Measurements from ENCODE around the gene UNK.
"Not testable (repeated sequence)": the region's sequence is repeated elsewhere in the genome, so short reads cannot be mapped to it uniquely, and the experiment has no call there.

UNK gene

DNA sequence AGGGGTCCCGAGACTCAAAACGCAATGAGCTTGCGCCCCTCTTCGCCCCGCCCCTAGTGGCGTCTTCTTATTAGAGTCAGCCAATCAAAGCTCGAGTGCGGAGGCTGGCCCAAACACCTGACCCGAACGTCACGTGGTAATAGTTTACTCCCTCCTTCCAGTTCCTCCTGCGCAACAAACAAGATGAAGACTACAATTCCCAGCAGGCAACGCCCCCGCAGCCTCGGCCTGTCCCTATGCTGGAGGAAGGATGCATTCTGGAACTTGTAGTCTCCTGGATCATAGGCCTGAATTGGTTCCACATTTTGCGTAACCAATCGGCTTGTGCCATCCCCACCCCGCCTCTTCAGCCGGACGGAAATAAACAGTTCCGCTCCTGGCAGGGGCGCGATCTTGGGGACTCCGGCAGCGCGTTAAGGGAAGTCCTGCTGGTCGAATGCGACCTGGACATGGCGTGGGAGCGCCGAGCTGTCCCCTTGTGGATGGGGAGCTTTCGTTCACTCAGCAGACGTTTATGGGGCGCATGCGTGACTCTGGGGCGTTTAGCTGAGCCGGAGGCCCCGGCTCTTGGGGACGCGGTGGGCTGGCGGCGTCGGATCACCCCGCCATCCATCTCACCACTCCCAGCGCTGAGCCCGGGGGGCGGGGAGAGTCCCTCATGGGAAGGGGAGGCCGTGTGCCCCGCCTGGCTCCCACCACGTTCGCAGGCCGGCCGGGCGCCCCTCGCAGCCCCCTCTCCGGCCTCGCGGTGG lies 70.9 kb downstream of the UNK start, which contains the start of gene WBP2:
WBP2 (minus strand) TSS at position 26 of the 752 bp plus-strand sequence. CDS start 38 bp downstream, outside the sequence.
- Histone ChIP-seq H3K27me3 (ENCODE audit: control insufficient read depth, low read length) (no peaks in the 10 kb centered on the region), H3K4me1 (ENCODE audit: control insufficient read depth, low read length) (peaks cover 35% of the 10 kb centered on the region), H3K4me3 (ENCODE audit: low read length) (peak within 1 kb of the TSS; percentile 94), H3K79me2 (ENCODE audit: control insufficient read depth, low read length) (peaks cover 25% of the 10 kb centered on the region), H3K9me3 (ENCODE audit: control insufficient read depth, insufficient read depth, low read length) (no peaks in the 10 kb centered on the region), H3K36me3 (ENCODE audit: control insufficient read depth, low read length) (peaks cover 11% of the 10 kb centered on the region), H3K27ac (ENCODE audit: low read depth, low read length) (peak within 1 kb of the TSS; percentile 79), H4K20me1 (ENCODE audit: control insufficient read depth, insufficient read depth, low read depth, low read length) (peaks cover 8% of the 10 kb centered on the region; the same call in 1 of the 2 replicates), H3K9me2 (replicated peaks; ENCODE audit: control insufficient read depth, low read length) (no peaks in the 10 kb centered on the region), H3K4me2 (ENCODE audit: low read length) (peak within 1 kb of the TSS; percentile 96), H3F3A (ENCODE audit: control insufficient read depth, insufficient read depth) (peaks cover 14% of the 10 kb centered on the region)
- no peak for TF ChIP-seq EZH2phosphoT487 (IDR thresholded peaks at IDR 0.05; ENCODE audit: borderline replicate concordance, low read length)
- TF ChIP-seq, protein P1, sequence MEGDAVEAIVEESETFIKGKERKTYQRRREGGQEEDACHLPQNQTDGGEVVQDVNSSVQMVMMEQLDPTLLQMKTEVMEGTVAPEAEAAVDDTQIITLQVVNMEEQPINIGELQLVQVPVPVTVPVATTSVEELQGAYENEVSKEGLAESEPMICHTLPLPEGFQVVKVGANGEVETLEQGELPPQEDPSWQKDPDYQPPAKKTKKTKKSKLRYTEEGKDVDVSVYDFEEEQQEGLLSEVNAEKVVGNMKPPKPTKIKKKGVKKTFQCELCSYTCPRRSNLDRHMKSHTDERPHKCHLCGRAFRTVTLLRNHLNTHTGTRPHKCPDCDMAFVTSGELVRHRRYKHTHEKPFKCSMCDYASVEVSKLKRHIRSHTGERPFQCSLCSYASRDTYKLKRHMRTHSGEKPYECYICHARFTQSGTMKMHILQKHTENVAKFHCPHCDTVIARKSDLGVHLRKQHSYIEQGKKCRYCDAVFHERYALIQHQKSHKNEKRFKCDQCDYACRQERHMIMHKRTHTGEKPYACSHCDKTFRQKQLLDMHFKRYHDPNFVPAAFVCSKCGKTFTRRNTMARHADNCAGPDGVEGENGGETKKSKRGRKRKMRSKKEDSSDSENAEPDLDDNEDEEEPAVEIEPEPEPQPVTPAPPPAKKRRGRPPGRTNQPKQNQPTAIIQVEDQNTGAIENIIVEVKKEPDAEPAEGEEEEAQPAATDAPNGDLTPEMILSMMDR (IDR thresholded peaks at IDR 0.05; ENCODE audit: low read depth, low read length, poor library complexity, severe bottlenecking), result peak; percentile 74

DNA sequence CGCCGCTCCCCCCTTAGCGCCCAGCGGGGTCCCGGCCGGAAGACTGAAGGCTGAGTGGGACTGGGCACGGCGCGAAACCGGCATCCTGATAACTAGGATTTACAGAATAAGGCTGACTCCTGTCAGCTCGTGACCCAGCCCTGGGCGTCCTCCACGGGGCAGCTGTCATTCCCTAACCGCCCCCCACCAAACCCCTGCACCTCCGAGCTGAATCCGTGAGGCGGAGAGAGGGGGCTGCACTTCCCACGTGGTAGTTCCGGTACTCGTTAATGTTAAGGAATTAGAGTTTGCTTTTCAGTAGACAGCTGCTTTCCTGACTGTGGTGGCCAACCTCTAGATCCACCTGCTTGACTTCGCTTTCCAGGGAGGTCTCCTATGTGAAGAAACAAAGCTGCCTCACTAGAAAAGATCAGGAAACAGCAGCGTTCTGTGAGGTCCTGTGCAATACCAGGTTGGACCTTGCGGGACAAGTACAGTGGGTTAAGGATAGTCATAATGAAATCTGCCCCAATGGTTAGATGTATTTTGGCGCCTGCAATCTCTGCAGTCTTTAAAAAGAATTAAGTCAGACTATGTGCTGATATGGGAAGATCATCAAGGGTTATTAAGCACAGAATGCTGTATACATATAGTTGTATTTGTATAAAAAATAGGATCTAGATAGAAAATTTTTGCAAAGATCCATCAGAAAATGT lies 71.6 kb downstream of the UNK start:
- Histone ChIP-seq H3K4me3 (ENCODE audit: low read length) (peak overlapping the region; percentile 94), H3K9me3 (ENCODE audit: control insufficient read depth, insufficient read depth, low read length) (no peaks in the 10 kb centered on the region), H3K79me2 (ENCODE audit: control insufficient read depth, low read length) (peaks cover 25% of the 10 kb centered on the region), H3K9me2 (replicated peaks; ENCODE audit: control insufficient read depth, low read length) (no peaks in the 10 kb centered on the region), H3F3A (ENCODE audit: control insufficient read depth, insufficient read depth) (peaks cover 14% of the 10 kb centered on the region), H3K27ac (ENCODE audit: low read depth, low read length) (peak overlapping the region; percentile 79), H4K20me1 (ENCODE audit: control insufficient read depth, insufficient read depth, low read depth, low read length) (peaks cover 8% of the 10 kb centered on the region; the same call in 1 of the 2 replicates), H3K27me3 (ENCODE audit: control insufficient read depth, low read length) (no peaks in the 10 kb centered on the region), H3K4me1 (ENCODE audit: control insufficient read depth, low read length) (peaks cover 35% of the 10 kb centered on the region), H3K4me2 (ENCODE audit: low read length) (peak overlapping the region; percentile 89), H3K36me3 (ENCODE audit: control insufficient read depth, low read length) (peaks cover 4% of the 10 kb centered on the region)
- TF ChIP-seq EZH2phosphoT487 (IDR thresholded peaks at IDR 0.05; ENCODE audit: borderline replicate concordance, low read length), result no peak
- TF ChIP-seq, protein P1 (IDR thresholded peaks at IDR 0.05; ENCODE audit: low read depth, low read length, poor library complexity, severe bottlenecking), result peak; percentile 39

DNA sequence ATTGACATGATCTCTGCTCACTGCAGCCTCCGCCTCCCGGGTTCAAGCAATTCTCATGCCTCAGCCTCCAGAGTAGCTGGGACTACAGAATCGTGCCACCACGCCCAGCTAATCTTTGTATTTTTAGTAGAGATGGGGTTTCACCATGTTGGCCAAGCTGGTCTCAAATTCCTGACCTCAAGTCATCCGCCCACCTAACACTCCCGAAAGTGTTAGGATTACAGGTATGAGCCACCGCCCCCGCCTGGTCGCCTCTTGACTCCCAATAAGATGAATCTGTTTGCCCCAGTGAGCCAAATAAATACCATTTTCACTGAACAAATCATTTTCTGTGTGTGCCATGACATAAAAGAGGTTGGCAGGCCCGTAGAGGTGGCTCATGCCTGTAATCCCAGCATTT lies 74.8 kb downstream of the UNK start:
- H3K27ac ChIP-seq (ENCODE audit: low read depth, low read length), result not testable (repeated sequence)

DNA sequence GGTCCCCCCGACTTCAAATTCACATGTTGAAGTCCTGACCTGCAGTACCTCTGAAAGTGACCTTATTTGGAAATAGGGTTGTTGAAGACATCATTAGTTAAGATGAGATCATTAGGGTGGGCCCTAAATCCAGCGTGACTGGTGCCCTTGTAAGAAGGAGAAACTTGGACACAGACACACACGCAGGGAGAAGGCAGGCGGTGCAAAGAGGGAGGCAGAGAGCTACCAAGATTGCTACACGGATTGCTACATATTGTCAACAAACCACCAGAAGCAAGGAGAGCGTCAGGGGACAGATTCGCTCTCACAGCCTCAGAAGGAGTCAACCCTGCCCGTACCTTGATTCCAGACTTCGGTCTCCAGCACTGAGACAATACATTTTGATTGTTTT lies 77.3 kb downstream of the UNK start:
- Histone ChIP-seq H4K20me1 (ENCODE audit: control insufficient read depth, insufficient read depth, low read depth, low read length) (no peaks in the 10 kb centered on the region), H3F3A (ENCODE audit: control insufficient read depth, insufficient read depth) (peaks cover 10% of the 10 kb centered on the region), H3K9me3 (ENCODE audit: control insufficient read depth, insufficient read depth, low read length) (no peaks in the 10 kb centered on the region), H3K4me1 (ENCODE audit: control insufficient read depth, low read length) (peaks cover 33% of the 10 kb centered on the region), H3K27me3 (ENCODE audit: control insufficient read depth, low read length) (no peaks in the 10 kb centered on the region), H3K4me2 (ENCODE audit: low read length) (no peak overlapping the region), H3K36me3 (ENCODE audit: control insufficient read depth, low read length) (no peaks in the 10 kb centered on the region), H3K27ac (ENCODE audit: low read depth, low read length) (no peak overlapping the region), H3K79me2 (ENCODE audit: control insufficient read depth, low read length) (no peaks in the 10 kb centered on the region), H3K9me2 (replicated peaks; ENCODE audit: control insufficient read depth, low read length) (no peaks in the 10 kb centered on the region), H3K4me3 (ENCODE audit: low read length) (no peak overlapping the region)
- TF ChIP-seq, protein P1 (IDR thresholded peaks at IDR 0.05; ENCODE audit: low read depth, low read length, poor library complexity, severe bottlenecking), result no peak
- no peak for TF ChIP-seq EZH2phosphoT487 (IDR thresholded peaks at IDR 0.05; ENCODE audit: borderline replicate concordance, low read length)

More for the DNA sequence above, 74.8 kb downstream of the UNK start:
- H3K4me1 ChIP-seq (ENCODE audit: control insufficient read depth, low read length), result peaks cover 37% of the 10 kb centered on the region
- H3F3A ChIP-seq (ENCODE audit: control insufficient read depth, insufficient read depth), result peaks cover 12% of the 10 kb centered on the region
- not testable (repeated sequence) for H3K9me3 ChIP-seq (ENCODE audit: control insufficient read depth, insufficient read depth, low read length); H3K36me3 ChIP-seq (ENCODE audit: control insufficient read depth, low read length); H3K9me2 ChIP-seq (replicated peaks; ENCODE audit: control insufficient read depth, low read length); H3K27me3 ChIP-seq (ENCODE audit: control insufficient read depth, low read length); H4K20me1 ChIP-seq (ENCODE audit: control insufficient read depth, insufficient read depth, low read depth, low read length); H3K4me3 ChIP-seq (ENCODE audit: low read length); H3K4me2 ChIP-seq (ENCODE audit: low read length)
- H3K79me2 ChIP-seq (ENCODE audit: control insufficient read depth, low read length), result peaks cover 15% of the 10 kb centered on the region

Measured in DOHH2 (cell line).